ENCODE measurements around the gene LMF1. TPM values are rescaled to one million over a fixed set of nuclear protein-coding genes. Genes with fewer than 3 reads are reported as not detected.
A peak's percentile ranks its signal among the peaks of the same experiment; 100 is the strongest.

Gene LMF1
- total RNA-seq, 1 experiment from 2014 or later: 13.5 TPM

GRCh38 chr16:966505-966904 is 4.3 kb downstream of the LMF1 start:
- H3K9ac ChIP-seq (ENCODE audit: low read length): no peak overlapping the region
- no TSS peak for BruUV-seq (replicated peaks)
- H3F3A ChIP-seq (ENCODE audit: low read length, unreplicated experiment): peaks cover 4% of the 10 kb centered on the region
- POLR2A ChIA-PET (ENCODE audit: unreplicated experiment): no interaction called here
- peaks cover 35% of the 10 kb centered on the region for H3K79me2 ChIP-seq (ENCODE audit: low read length)
- no peaks in the 10 kb centered on the region for H4K20me1 ChIP-seq (ENCODE audit: low read length)
- no peak overlapping the region for H2AFZ ChIP-seq (ENCODE audit: low read length)
- no peak overlapping the region for H3K4me2 ChIP-seq (ENCODE audit: low read length)
- intact Hi-C loops (cut with micrococcal nuclease): no loop called here
- no peaks in the 10 kb centered on the region for H3K9me2 ChIP-seq (replicated peaks; ENCODE audit: low read length)
- H3K4me1 ChIP-seq (ENCODE audit: insufficient read depth, low read length): peaks cover 23% of the 10 kb centered on the region
- H3K27me3 ChIP-seq (ENCODE audit: low read length): no peaks in the 10 kb centered on the region
- no peaks in the 10 kb centered on the region for H3K9me3 ChIP-seq (ENCODE audit: low read length)
- CTCF ChIA-PET: no interaction called here
- TF ChIP-seq CTCF (conservative IDR thresholded peaks at IDR 0.05; ENCODE audit: low read depth, low read length): no peak
- TF ChIP-seq EZH2 (IDR thresholded peaks at IDR 0.05; ENCODE audit: low read length, unreplicated experiment): no peak
- no peak for TF ChIP-seq EZH2phosphoT487 (IDR thresholded peaks at IDR 0.05; ENCODE audit: borderline replicate concordance, low read length)
- ATAC-seq: no peak
- no peaks in the 10 kb centered on the region; the same call in none of the 2 replicates for H3K36me3 ChIP-seq (ENCODE audit: low read depth, low read length)
- no peak for DNase-seq
- H3K4me3 ChIP-seq (ENCODE audit: low read length): no peak overlapping the region
- H3K27ac ChIP-seq (ENCODE audit: low read length): no peak overlapping the region

GRCh38 chr16:966035-966434 is 4.7 kb downstream of the LMF1 start:
- no peaks in the 10 kb centered on the region for H3K9me2 ChIP-seq (replicated peaks; ENCODE audit: low read length)
- no peaks in the 10 kb centered on the region for H3K9me3 ChIP-seq (ENCODE audit: low read length)
- H3K36me3 ChIP-seq (ENCODE audit: low read depth, low read length): no peaks in the 10 kb centered on the region; the same call in none of the 2 replicates
- DNase-seq: no peak
- H3F3A ChIP-seq (ENCODE audit: low read length, unreplicated experiment): peaks cover 4% of the 10 kb centered on the region
- ATAC-seq: no peak
- no peaks in the 10 kb centered on the region for H3K27me3 ChIP-seq (ENCODE audit: low read length)
- intact Hi-C loops (cut with micrococcal nuclease): no loop called here
- H3K4me3 ChIP-seq (ENCODE audit: low read length): no peak overlapping the region
- POLR2A ChIA-PET (ENCODE audit: unreplicated experiment): no interaction called here
- no peak overlapping the region for H3K4me2 ChIP-seq (ENCODE audit: low read length)
- H3K9ac ChIP-seq (ENCODE audit: low read length): no peak overlapping the region
- CTCF ChIA-PET: no interaction called here
- H3K4me1 ChIP-seq (ENCODE audit: insufficient read depth, low read length): peaks cover 23% of the 10 kb centered on the region
- no TSS peak for BruUV-seq (replicated peaks)
- H4K20me1 ChIP-seq (ENCODE audit: low read length): no peaks in the 10 kb centered on the region
- no peak overlapping the region for H2AFZ ChIP-seq (ENCODE audit: low read length)
- peaks cover 35% of the 10 kb centered on the region for H3K79me2 ChIP-seq (ENCODE audit: low read length)
- H3K27ac ChIP-seq (ENCODE audit: low read length): no peak overlapping the region
- no peak for TF ChIP-seq EZH2 (IDR thresholded peaks at IDR 0.05; ENCODE audit: low read length, unreplicated experiment)
- no peak for TF ChIP-seq EZH2phosphoT487 (IDR thresholded peaks at IDR 0.05; ENCODE audit: borderline replicate concordance, low read length)
- TF ChIP-seq CTCF (conservative IDR thresholded peaks at IDR 0.05; ENCODE audit: low read depth, low read length): no peak

GRCh38 chr16:965487-965886 is 5.3 kb downstream of the LMF1 start:
- Histone ChIP-seq H3K4me3 (ENCODE audit: low read length) (no peak overlapping the region), H3K36me3 (ENCODE audit: low read depth, low read length) (no peaks in the 10 kb centered on the region; the same call in none of the 2 replicates), H3F3A (ENCODE audit: low read length, unreplicated experiment) (peaks cover 4% of the 10 kb centered on the region), H3K9me2 (replicated peaks; ENCODE audit: low read length) (no peaks in the 10 kb centered on the region), H3K9ac (ENCODE audit: low read length) (peak overlapping the region; percentile 62), H3K79me2 (ENCODE audit: low read length) (peaks cover 33% of the 10 kb centered on the region), H2AFZ (ENCODE audit: low read length) (no peak overlapping the region), H3K27ac (ENCODE audit: low read length) (peak overlapping the region; percentile 83), H3K4me1 (ENCODE audit: insufficient read depth, low read length) (peaks cover 23% of the 10 kb centered on the region), H3K4me2 (ENCODE audit: low read length) (peak overlapping the region; percentile 87), H3K9me3 (ENCODE audit: low read length) (no peaks in the 10 kb centered on the region), H3K27me3 (ENCODE audit: low read length) (no peaks in the 10 kb centered on the region), H4K20me1 (ENCODE audit: low read length) (no peaks in the 10 kb centered on the region)
- POLR2A ChIA-PET (ENCODE audit: unreplicated experiment): no interaction called here
- DNase-seq (no peak), ATAC-seq (no peak)
- TF ChIP-seq CTCF (conservative IDR thresholded peaks at IDR 0.05; ENCODE audit: low read depth, low read length) (no peak), EZH2phosphoT487 (IDR thresholded peaks at IDR 0.05; ENCODE audit: borderline replicate concordance, low read length) (no peak), EZH2 (IDR thresholded peaks at IDR 0.05; ENCODE audit: low read length, unreplicated experiment) (no peak)
- CTCF ChIA-PET: interaction anchor here (0.6 kb wide), 1 partner anchor 41 kb away, joined by 3 read pairs; no protein-coding TSS in a partner anchor
- intact Hi-C loops (cut with micrococcal nuclease): no loop called here
- no TSS peak for BruUV-seq (replicated peaks)
